ENCODE data around the gene GRM4.

The GRM4 gene

DNA sequence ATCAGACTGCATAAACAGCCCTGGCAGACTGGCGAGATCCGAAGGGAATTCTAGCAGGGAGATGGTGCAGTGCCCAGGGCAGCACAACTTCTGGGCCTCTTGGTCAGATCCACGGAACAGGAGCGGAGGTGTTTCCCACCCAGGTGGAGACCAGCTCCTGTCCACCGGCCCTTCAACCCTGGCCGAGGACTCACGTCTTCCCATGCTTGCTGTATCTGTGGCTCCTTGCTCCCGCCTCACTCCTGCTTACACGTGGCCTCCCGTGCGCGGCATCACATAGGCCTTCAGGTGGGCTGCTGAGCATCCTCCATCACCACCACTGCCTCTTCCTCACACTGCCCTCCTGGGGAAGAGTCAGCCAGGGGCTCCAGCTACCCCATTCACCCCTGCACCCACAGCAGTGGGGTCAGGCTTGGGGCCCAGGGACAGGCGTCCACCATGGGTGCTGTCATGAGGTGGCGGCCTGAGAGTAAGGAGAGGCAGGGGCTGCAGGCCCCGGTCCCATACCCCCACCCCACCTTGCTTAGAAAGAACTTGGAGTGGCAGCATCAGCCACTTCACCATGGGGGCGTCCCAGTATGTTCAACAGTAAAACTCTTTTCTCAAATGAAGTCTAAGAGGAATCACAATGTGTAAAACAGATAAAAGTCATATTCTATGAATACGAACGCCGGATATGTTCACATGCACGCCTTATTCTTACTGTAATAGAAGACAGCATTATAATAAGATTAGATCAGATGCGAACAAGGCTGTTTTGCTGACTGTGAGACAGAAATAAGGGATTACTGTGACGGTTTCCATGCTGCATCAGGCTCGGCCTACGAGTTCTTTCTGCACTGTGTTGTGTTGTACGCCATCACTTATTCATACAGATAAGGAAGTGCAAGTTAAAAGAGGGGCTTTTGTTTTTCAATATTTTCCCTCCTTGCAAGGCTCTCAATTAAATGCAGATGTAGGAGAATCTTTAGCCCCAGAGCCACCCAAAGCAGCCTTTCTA is 165.4 kb downstream of the GRM4 start:
- Histone ChIP-seq H3K4me3 (no peak overlapping the region), H3K36me3 (no peaks in the 10 kb centered on the region), H3K9ac (no peak overlapping the region), H3K27me3 (no peaks in the 10 kb centered on the region), H3K27ac (no peak overlapping the region), H3K9me3 (no peaks in the 10 kb centered on the region), H4K20me1 (no peaks in the 10 kb centered on the region), H3K4me2 (no peak overlapping the region), H3K4me1 (peaks cover 19% of the 10 kb centered on the region)
- no peak for TF ChIP-seq Cebpa-rat (IDR thresholded peaks at IDR 0.05)

DNA sequence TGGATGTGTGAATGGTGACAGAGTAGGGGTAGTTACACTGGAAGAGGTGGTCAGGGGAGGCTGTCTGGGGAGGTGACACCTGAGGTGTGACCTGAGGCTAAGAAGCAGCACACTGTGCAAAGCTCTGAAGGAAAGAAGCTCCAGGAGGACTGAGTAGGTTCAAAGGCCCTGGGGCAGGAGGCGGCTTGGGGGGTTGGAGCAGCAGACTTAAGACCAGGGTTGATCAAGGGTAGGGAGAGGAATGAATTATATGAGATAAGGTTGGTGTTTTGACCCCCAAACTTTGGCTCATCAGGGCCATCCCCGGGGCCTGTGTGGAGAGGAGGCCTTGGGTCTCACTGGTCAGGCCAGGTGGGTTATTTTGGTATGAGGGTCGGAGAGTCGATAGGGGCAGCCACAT is 166.1 kb downstream of the GRM4 start:
- peaks cover 19% of the 10 kb centered on the region for H3K4me1 ChIP-seq
- H3K9ac ChIP-seq = no peak overlapping the region
- no peak overlapping the region for H3K4me2 ChIP-seq
- H3K9me3 ChIP-seq = no peaks in the 10 kb centered on the region
- H3K27ac ChIP-seq = no peak overlapping the region
- H3K27me3 ChIP-seq = no peaks in the 10 kb centered on the region
- no peak for TF ChIP-seq Cebpa-rat (IDR thresholded peaks at IDR 0.05)
- no peak overlapping the region for H3K4me3 ChIP-seq
- H3K36me3 ChIP-seq = no peaks in the 10 kb centered on the region
- H4K20me1 ChIP-seq = no peaks in the 10 kb centered on the region

DNA sequence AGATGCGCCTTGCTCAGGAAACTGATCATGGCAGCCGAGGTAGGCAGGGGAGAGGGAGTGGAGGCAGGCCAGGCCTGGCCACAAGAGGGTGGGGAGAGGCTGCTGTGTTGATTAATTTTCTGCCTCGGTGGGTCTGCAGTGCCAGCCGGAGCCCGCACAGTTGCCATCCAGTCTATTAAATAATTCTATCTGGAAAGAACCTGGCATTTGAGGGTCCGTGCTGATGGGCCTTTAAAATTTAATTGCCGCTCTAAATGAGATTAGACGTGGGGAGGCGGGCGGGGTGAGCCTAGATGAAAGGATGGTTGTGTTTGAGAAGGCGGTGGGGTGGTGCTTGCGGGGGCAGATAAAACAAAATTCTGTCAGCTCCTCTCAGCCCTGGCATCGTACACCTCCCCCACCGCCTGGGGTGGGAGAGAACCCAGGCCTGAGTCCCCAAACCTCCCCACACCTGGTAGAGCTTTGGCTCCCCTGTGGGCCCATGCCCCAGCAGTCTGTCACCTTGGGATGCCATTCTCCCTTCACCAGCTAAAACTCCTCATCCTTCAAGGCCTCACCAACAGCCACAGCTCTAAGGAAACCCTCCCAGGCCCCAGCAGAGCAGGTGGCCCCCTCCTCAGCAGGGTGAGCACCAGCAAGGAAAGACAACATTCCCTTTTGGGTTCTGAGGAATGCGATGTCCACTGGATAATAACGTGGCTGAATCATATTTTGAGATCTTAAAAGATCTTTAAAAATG is 167.3 kb downstream of the GRM4 start:
- Histone ChIP-seq H3K36me3 (no peaks in the 10 kb centered on the region), H4K20me1 (no peaks in the 10 kb centered on the region), H3K4me1 (peaks cover 7% of the 10 kb centered on the region; the same call in 1 of the 2 replicates), H3K9me3 (no peaks in the 10 kb centered on the region), H3K4me2 (no peak overlapping the region), H3K27me3 (no peaks in the 10 kb centered on the region), H3K9ac (no peak overlapping the region), H3K27ac (no peak overlapping the region), H3K4me3 (no peak overlapping the region)
- TF ChIP-seq Cebpa-rat (IDR thresholded peaks at IDR 0.05) = no peak

DNA sequence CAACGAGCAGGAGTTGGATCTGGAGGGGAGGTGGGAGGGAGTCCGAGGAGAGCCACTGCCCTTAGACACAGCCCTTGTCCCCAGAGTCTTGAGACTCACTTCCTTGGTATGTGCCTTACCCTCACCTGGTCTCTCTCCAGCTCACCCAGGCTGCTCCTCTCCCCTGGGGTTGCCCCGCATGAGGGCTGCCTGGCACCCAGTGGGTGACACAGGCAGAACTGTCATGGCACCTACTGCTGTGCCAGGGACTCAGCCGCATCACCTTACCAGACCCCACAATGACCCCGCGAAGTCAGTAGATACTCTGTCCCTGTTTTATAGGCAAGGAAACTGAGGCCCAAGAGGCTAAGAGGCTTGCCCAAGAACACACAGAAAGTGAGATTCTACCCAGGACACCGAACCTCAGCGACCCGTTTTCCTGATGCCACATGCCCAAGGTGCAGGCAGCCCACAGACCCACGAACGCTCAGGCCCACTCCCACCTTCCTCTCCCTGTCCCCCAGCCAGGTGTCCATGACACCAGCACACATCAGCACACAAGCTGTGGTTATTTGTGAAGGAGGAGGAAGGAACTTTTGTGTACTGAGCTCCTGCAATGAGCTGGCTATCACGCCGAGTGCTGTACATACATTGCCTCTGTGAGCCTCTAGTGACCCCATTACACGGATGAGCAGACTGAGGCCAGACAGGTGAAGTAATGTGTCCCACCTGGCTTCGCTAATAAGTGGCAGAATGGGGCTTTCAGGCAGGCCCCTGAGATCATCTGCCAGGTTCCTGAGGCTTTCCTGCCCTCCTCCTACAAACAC is 168.1 kb downstream of the GRM4 start:
- no peaks in the 10 kb centered on the region for H3K36me3 ChIP-seq
- H3K4me2 ChIP-seq = no peak overlapping the region
- H3K27me3 ChIP-seq = no peaks in the 10 kb centered on the region
- no peak for TF ChIP-seq Cebpa-rat (IDR thresholded peaks at IDR 0.05)
- H3K4me3 ChIP-seq = no peak overlapping the region
- H3K4me1 ChIP-seq = no peaks in the 10 kb centered on the region
- H4K20me1 ChIP-seq = no peaks in the 10 kb centered on the region
- H3K9ac ChIP-seq = no peak overlapping the region
- no peak overlapping the region for H3K27ac ChIP-seq
- no peaks in the 10 kb centered on the region; the same call in 1 of the 2 replicates for H3K9me3 ChIP-seq

DNA sequence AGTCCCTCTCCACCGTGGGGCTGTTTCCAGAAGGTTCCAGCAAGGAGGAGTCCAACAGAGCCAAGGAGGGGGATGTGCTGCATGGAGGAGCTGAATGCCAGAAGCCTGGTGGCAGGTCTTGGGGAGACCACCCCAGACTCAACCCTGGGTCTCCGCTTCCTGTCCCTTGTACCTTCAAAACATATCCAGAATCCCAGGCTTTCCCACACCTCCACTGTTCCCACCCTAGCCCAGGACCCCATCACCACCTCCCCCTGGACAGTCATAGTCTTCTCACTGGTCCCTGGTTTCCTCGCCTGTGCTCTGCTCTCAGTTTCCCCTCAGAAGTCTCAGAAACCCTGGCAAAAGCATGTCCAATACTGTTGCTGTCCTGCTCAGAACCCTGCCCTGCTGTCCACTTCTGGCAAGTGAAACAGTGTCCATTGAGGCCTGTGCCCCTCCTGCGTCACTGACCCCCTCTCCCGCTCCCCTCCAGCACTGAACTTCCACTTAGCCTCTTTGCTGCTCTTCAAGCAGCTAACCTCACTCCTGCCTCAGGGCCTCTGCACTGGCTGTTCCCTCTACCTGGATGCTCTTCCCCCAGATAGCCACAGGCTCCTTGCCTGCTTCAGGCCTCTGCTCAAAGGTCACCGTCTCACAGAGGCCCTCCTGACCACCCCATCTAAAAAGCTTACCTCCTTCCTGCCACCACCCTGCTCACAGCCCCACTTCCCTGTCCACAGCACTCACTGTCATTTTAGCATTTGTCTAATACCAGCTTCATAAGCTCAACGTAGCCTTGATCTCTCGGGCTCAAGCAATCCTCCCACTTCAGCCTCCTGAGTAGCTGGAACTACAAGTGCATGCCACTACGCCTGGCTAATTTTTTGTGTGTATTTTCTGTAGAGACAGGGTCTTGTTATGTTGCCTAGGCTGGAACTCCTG is 169.2 kb downstream of the GRM4 start:
- Histone ChIP-seq H3K4me3 (no peak overlapping the region), H3K4me1 (no peaks in the 10 kb centered on the region), H3K9ac (no peak overlapping the region), H4K20me1 (no peaks in the 10 kb centered on the region), H3K4me2 (no peak overlapping the region), H3K27me3 (no peaks in the 10 kb centered on the region), H3K36me3 (no peaks in the 10 kb centered on the region), H3K27ac (no peak overlapping the region), H3K9me3 (peaks cover 11% of the 10 kb centered on the region; the same call in 1 of the 2 replicates)
- TF ChIP-seq Cebpa-rat (IDR thresholded peaks at IDR 0.05) = no peak

DNA sequence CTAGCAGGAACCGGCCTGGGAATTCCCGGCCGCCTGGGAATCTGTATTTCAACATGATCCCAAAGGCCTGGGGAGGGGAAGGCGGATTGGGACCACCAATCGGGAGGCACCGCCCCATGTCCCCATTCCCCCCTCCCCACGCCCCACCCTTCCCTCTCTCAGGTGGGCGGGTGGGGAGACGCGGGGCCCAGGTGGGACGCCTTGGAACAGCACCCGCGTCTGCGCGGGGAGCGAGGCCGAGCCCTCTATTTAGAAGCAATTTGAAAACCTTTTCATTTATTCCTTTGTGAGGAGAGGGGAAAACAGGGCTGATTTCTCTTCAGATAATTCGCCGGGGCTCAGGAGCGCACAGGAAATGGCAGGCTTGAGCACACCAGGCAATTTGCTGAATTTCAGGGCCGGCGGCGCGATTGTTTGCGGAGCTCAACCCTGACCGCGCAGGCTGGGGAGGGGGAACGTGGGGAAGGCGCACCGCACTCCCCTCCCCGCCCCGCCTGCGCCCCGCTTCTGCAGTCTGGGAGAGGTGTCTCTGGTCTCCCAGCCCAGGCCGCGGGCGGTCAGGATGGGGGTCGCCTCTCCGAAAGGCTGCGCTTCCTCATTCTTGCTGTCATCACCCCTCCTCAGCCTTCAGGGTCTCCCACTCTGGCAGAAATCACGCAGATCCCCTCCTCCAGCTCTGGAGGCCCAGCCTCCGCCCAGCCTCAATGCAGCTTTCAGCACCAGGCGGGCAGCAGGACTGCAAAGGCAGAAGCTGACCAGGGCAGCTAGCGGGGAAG is 170.0 kb downstream of the GRM4 start:
- H3K27me3 ChIP-seq = no peaks in the 10 kb centered on the region
- no peak overlapping the region for H3K4me3 ChIP-seq
- no peaks in the 10 kb centered on the region for H4K20me1 ChIP-seq
- H3K4me2 ChIP-seq = no peak overlapping the region
- no peak overlapping the region for H3K9ac ChIP-seq
- H3K27ac ChIP-seq = no peak overlapping the region
- peaks cover 14% of the 10 kb centered on the region; the same call in 1 of the 2 replicates for H3K9me3 ChIP-seq
- H3K4me1 ChIP-seq = no peaks in the 10 kb centered on the region
- no peaks in the 10 kb centered on the region for H3K36me3 ChIP-seq
- TF ChIP-seq Cebpa-rat (IDR thresholded peaks at IDR 0.05) = no peak

DNA sequence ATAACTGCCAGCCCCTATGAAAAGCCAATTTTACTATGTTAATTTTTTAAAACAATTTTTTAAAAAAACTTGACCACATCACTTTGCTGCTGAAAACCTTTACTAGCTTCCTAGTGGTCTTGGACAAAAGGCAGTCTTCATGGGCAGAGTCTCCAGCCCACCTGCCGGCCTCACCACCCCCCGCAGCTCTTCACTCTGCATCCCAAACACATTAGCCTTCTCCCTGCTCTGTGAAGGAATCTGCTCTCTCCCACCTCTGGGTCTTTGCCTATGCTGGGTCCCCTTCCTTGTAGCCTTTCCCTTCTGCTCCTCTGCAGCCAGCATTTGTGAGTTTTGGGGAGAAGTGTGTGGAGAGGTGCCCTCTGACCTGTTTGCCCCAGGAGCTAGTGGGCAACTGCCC is 171.4 kb downstream of the GRM4 start:
- no peak for TF ChIP-seq Cebpa-rat (IDR thresholded peaks at IDR 0.05)
- Histone ChIP-seq H3K4me2 (no peak overlapping the region), H3K4me3 (no peak overlapping the region)

DNA sequence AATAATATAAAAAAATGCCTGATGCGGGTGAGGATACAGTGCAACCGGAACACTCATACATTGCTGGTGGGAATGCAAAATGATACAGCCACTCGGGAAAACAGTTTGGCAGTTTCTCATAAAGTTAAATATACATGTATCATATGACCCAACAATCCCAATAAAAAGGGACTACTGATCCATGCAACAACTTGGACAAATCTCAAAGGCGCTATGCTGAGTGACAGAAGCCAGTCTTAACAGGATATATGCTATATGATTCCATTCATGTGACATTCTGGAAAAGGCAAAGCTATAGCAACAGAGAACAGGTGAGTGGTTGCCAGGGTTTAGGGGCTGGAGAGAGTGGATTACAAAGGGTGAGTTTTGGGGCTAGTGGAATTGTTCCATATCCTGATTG is 171.9 kb downstream of the GRM4 start:
- no peaks in the 10 kb centered on the region for H3K36me3 ChIP-seq
- no peaks in the 10 kb centered on the region for H4K20me1 ChIP-seq
- H3K27ac ChIP-seq = no peak overlapping the region
- no peaks in the 10 kb centered on the region for H3K27me3 ChIP-seq
- peaks cover 14% of the 10 kb centered on the region; the same call in 1 of the 2 replicates for H3K9me3 ChIP-seq
- no peak overlapping the region for H3K9ac ChIP-seq
- no peak for TF ChIP-seq Cebpa-rat (IDR thresholded peaks at IDR 0.05)
- no peak overlapping the region for H3K4me2 ChIP-seq
- H3K4me1 ChIP-seq = no peaks in the 10 kb centered on the region
- no peak overlapping the region for H3K4me3 ChIP-seq

More for the DNA sequence above, 171.4 kb downstream of the GRM4 start:
- no peak overlapping the region for H3K27ac ChIP-seq
- H3K36me3 ChIP-seq = no peaks in the 10 kb centered on the region
- H3K9ac ChIP-seq = no peak overlapping the region
- H3K4me1 ChIP-seq = no peaks in the 10 kb centered on the region
- H3K9me3 ChIP-seq = peaks cover 14% of the 10 kb centered on the region; the same call in 1 of the 2 replicates
- no peaks in the 10 kb centered on the region for H4K20me1 ChIP-seq
- H3K27me3 ChIP-seq = no peaks in the 10 kb centered on the region

Data from BLaER1 (cell line).